GM13977 (cell line): ENCODE measurements around the gene EXOC4.

Experiments used
- DNase-seq: peaks from one replicate; pipeline ENCODE4 v3.0.0; 2012; ENCODE audit warnings: low spot score
- CTCF ChIP-seq: IDR thresholded peaks from 2 replicates; pipeline ENCODE4 v1.5.1; 2012; ENCODE audit warnings: mild to moderate bottlenecking, control low read depth; ENCODE audit not compliant: insufficient read depth; ENCODE audit errors: extremely low read depth, missing control alignments
- in situ Hi-C: fragments of 300-500 bp; cut with MboI; formaldehyde crosslinking; loops from one replicate; pipeline ENCODE4 v1.12.0; 2022; ENCODE audit warnings: low sequenced_read_pairs, low pct_unique_long_range_greater_than_20kb, mixed read lengths, inconsistent platforms; ENCODE audit not compliant: unreplicated experiment

EXOC4 gene

DNA sequence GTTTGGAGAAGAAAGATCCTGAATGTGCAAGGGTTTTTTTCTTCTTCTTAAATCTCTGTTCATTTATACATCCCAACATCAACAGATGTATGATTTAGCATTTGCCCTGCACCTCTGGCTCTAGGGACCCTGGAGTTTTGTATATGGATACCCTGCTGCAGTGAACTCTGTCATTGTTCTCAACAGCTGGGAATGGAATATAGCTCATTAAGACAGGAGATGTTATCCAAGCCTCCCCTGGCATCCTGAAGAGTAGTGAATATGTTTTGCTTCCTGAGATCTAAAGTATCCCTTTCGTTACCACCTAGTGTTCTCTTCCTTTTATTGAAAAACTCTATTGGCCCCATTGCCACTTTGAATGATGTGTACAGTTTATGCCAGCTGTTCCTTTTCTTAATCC lies 275.9 kb downstream of the EXOC4 start:
- DNase-seq: no peak
- no peak for TF ChIP-seq CTCF
- in situ Hi-C loops: no loop called here

- in situ Hi-C loops: no loop called here
- no peak for DNase-seq
- no peak for TF ChIP-seq CTCF
These were observed 277.0 kb downstream of the EXOC4 start for GRCh38 chr7:133529861-133530260.

DNA sequence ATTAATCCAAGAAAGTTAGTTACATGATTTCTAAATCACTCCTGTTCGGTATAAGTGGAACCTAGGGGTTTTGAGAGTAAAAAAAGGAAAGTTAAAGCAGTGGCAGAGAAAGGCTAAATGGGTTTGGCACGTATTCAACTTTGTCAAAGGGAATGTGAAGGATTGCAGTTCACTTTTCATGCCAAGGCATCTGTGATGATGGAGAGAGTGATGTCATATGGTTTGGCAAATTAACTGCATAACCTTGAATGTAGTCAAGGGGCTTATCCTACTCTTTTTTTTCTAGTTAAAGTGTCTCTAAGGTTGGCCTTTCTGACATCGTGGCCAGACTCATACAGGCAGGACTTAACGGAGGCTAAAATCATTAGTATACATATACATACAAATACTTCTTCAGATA lies 277.8 kb downstream of the EXOC4 start:
- no peak for DNase-seq
- no peak for TF ChIP-seq CTCF
- in situ Hi-C loops: no loop called here

- no peak for TF ChIP-seq CTCF
- DNase-seq: no peak
- in situ Hi-C loops: no loop called here
These were observed 281.9 kb downstream of the EXOC4 start for GRCh38 chr7:133534816-133535215.

GRCh38 chr7:133535308-133535707 lies 282.4 kb downstream of the EXOC4 start:
- in situ Hi-C loops: no loop called here
- no peak for TF ChIP-seq CTCF
- DNase-seq: no peak

DNA sequence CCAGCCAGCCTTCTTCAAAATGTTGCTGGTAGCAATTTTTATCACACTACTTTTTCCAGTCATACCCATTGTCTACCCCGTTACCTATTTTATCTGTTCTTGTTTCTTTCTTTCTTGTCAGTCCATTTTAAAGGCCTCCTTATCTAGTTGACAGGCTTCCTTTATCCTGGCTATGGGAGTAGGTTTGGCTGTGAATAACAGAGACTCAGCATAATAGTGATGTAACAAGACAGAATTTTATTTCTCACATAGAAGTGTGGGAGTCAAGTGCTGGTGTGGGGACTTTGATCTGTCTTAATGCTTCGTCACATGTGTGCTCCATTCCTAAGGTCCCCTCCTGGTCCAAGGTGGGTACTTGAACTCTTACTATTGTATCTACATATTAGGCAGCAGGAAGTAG lies 283.6 kb downstream of the EXOC4 start:
- in situ Hi-C loops: no loop called here
- no peak for TF ChIP-seq CTCF
- DNase-seq: no peak

GRCh38 chr7:133539016-133539415 lies 286.1 kb downstream of the EXOC4 start:
- DNase-seq: no peak
- no peak for TF ChIP-seq CTCF
- in situ Hi-C loops: no loop called here
